Measurements from ENCODE around the gene ARHGEF5.
"Not testable (repeated sequence)": the region's sequence is repeated elsewhere in the genome, so short reads cannot be mapped to it uniquely, and the experiment has no call there.

The ARHGEF5 gene
- total RNA-seq = 4.4 to 5.7 (median 5.2) reads per million in 3 donors

DNA sequence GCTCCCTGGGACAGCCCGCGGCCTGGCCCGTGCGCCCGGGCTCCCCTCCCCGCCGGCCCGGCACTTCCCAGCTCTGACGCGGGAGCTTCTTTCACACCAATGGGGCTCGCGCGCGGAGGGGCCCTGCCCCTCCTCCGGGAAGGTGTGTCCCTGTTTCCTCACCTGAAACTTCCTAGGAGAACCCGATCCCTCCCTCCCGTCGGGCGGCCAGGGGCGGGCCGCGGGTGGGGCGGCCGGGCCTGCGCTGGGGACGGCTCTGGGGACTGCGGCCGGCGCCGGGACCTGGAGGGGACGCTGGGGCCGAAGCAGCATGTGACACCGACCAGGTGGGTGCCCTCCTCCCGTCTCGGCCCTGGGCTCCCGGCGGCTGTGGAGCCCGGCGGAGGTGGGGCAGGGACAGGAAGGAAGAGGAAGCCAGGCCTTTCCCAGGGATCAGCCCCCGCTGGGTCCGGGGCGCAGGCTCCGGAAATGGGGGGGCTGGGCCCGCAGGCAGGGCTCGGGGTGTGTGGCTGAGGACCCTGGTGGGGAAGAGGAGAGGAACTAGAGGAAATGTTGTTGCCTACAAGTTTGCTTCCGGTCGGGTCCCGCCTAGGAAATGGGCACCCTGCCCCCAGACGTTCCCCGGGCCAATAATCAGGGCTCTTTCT, at the start of gene ARHGEF5:
Gene ARHGEF5 (plus strand): TSS at position 227 of the 647 bp plus-strand sequence. CDS start 7,268 bp downstream, outside the sequence.
- H3K36me3 ChIP-seq (ENCODE audit: control insufficient read depth, insufficient read depth, low read length); H3K27ac ChIP-seq (ENCODE audit: insufficient read depth, low read length, poor library complexity, severe bottlenecking); DNase-seq; H3K4me3 ChIP-seq (ENCODE audit: insufficient read depth, low read depth, low read length, poor library complexity, severe bottlenecking); H3K4me1 ChIP-seq (ENCODE audit: control insufficient read depth, insufficient read depth, low read length, poor library complexity, severe bottlenecking); H3K27me3 ChIP-seq (replicated peaks; ENCODE audit: control insufficient read depth, insufficient read depth, low read length, poor library complexity, severe bottlenecking); H3K9me3 ChIP-seq (ENCODE audit: control insufficient read depth, low read length): not testable (repeated sequence)

DNA sequence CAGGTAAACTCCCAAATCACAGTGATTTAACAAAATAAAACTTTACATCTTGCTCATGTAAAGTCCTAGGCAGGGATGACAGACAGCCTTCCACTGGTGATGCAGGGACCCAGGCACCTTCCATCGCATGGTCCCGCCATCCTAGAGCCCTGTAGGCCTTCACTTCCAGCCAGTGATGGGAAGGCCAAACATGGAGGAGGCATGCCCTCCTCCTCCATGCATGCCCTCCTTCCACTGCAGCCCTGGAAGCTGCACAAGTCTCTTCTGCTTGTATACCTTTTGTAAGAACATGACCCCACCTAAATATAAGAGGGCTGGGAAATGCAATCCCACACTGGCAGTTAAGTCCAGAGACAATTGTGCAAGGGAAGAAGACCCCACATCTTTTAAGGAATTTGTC, 45.5 kb upstream of the ARHGEF5 start:
- H3K4me1 ChIP-seq (ENCODE audit: control insufficient read depth, insufficient read depth, low read length, poor library complexity, severe bottlenecking); DNase-seq; H3K9me3 ChIP-seq (ENCODE audit: control insufficient read depth, low read length); H3K36me3 ChIP-seq (ENCODE audit: control insufficient read depth, insufficient read depth, low read length); H3K4me3 ChIP-seq (ENCODE audit: insufficient read depth, low read depth, low read length, poor library complexity, severe bottlenecking); H3K27me3 ChIP-seq (replicated peaks; ENCODE audit: control insufficient read depth, insufficient read depth, low read length, poor library complexity, severe bottlenecking); H3K27ac ChIP-seq (ENCODE audit: insufficient read depth, low read length, poor library complexity, severe bottlenecking): not testable (repeated sequence)

DNA sequence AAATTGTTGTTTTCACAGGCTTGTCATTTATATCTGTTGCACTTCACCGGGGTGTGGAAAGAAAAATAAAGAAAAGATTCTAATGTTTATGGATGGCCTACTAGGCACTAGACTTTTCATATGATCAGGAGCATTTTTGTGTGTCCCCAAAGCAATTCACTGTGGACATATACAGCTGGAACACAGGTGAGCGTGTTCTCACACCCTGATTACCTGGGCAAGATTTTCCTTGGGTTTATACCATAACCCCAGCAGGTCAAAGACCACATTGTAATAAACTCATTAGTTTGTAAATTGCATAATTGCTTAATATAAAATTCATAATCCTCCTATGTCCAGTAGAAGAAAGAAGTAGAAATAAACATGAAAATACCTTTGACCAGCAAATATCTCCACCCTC, 44.0 kb upstream of the ARHGEF5 start:
- not testable (repeated sequence) for DNase-seq; H3K27ac ChIP-seq (ENCODE audit: insufficient read depth, low read length, poor library complexity, severe bottlenecking); H3K4me3 ChIP-seq (ENCODE audit: insufficient read depth, low read depth, low read length, poor library complexity, severe bottlenecking); H3K4me1 ChIP-seq (ENCODE audit: control insufficient read depth, insufficient read depth, low read length, poor library complexity, severe bottlenecking); H3K36me3 ChIP-seq (ENCODE audit: control insufficient read depth, insufficient read depth, low read length); H3K27me3 ChIP-seq (replicated peaks; ENCODE audit: control insufficient read depth, insufficient read depth, low read length, poor library complexity, severe bottlenecking); H3K9me3 ChIP-seq (ENCODE audit: control insufficient read depth, low read length)

DNA sequence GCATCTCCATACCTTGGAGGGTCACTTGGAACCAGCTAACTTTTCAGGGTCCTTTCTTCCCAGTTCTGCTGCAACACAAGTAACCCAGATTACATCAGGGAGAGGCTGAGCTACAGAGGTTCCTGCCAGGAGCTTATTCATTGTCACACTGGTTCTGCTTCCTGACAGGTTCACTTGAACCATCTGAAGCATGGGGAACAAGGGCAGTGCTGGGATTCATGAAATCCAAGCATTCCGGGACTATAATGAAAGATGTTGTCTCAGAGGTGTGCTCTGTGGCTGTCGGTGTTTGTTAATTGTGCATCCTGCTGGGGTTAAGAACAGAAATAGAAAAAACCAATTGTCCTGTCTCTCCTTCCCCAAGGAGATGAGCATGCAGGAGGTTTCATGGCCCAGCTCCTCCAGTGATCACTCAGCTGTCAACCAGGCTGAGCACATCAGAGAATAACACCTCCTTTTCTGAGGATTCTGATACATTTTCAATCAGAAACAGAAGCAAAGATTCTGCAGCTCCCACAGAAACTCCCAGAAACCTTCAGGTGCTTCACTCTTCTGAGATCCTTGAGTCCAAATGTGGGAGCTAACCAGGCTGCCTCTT, 43.2 kb upstream of the ARHGEF5 start, which contains the start of gene OR2A1:
Gene OR2A1 (plus strand): TSS at position 548 of the 598 bp plus-strand sequence. CDS start 5,706 bp downstream, outside the sequence.
- H3K4me3 ChIP-seq (ENCODE audit: insufficient read depth, low read depth, low read length, poor library complexity, severe bottlenecking); DNase-seq; H3K9me3 ChIP-seq (ENCODE audit: control insufficient read depth, low read length); H3K27ac ChIP-seq (ENCODE audit: insufficient read depth, low read length, poor library complexity, severe bottlenecking); H3K36me3 ChIP-seq (ENCODE audit: control insufficient read depth, insufficient read depth, low read length); H3K4me1 ChIP-seq (ENCODE audit: control insufficient read depth, insufficient read depth, low read length, poor library complexity, severe bottlenecking); H3K27me3 ChIP-seq (replicated peaks; ENCODE audit: control insufficient read depth, insufficient read depth, low read length, poor library complexity, severe bottlenecking): not testable (repeated sequence)

DNA sequence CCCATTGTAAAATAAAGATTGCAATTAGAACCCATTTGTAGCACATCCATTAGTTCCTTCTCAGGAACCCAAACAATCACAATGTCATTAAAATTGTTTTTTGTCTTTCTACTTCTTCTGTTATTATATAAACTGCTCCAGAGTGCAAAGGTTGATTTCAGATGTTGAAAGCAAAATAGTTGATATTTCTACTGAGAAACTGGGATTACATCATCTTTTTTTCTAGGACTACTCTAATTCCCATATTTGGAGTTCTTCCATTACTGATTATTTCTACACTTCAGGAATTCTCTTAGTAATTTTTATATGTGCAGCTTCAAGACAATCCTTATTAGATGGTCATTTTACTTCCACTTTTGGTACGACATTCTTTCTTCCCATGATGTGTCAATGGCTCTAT, 37.7 kb upstream of the ARHGEF5 start:
- H3K4me3 ChIP-seq (ENCODE audit: insufficient read depth, low read depth, low read length, poor library complexity, severe bottlenecking); H3K4me1 ChIP-seq (ENCODE audit: control insufficient read depth, insufficient read depth, low read length, poor library complexity, severe bottlenecking); H3K36me3 ChIP-seq (ENCODE audit: control insufficient read depth, insufficient read depth, low read length); H3K27me3 ChIP-seq (replicated peaks; ENCODE audit: control insufficient read depth, insufficient read depth, low read length, poor library complexity, severe bottlenecking); DNase-seq; H3K9me3 ChIP-seq (ENCODE audit: control insufficient read depth, low read length); H3K27ac ChIP-seq (ENCODE audit: insufficient read depth, low read length, poor library complexity, severe bottlenecking): not testable (repeated sequence)

DNA sequence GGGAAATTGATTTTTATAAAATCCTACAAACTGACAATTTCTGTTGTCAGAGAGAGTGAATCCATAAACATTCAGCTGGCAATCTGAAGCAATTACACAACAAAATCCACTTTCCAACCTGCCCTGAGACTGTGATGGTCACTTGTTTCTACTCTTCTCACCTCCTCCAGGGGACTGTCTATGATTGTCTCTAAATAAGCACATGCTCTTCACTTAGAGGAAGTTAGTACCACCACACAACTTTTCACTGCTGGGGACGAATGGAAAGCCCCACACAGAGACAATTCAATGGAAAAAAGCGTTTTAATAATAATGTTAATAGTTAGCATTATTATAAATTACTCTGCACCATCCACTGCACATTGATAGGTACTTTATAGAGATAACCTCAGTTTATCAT, 35.7 kb upstream of the ARHGEF5 start:
- H3K4me1 ChIP-seq (ENCODE audit: control insufficient read depth, insufficient read depth, low read length, poor library complexity, severe bottlenecking); H3K9me3 ChIP-seq (ENCODE audit: control insufficient read depth, low read length); H3K36me3 ChIP-seq (ENCODE audit: control insufficient read depth, insufficient read depth, low read length); DNase-seq; H3K27ac ChIP-seq (ENCODE audit: insufficient read depth, low read length, poor library complexity, severe bottlenecking); H3K4me3 ChIP-seq (ENCODE audit: insufficient read depth, low read depth, low read length, poor library complexity, severe bottlenecking); H3K27me3 ChIP-seq (replicated peaks; ENCODE audit: control insufficient read depth, insufficient read depth, low read length, poor library complexity, severe bottlenecking): not testable (repeated sequence)

DNA sequence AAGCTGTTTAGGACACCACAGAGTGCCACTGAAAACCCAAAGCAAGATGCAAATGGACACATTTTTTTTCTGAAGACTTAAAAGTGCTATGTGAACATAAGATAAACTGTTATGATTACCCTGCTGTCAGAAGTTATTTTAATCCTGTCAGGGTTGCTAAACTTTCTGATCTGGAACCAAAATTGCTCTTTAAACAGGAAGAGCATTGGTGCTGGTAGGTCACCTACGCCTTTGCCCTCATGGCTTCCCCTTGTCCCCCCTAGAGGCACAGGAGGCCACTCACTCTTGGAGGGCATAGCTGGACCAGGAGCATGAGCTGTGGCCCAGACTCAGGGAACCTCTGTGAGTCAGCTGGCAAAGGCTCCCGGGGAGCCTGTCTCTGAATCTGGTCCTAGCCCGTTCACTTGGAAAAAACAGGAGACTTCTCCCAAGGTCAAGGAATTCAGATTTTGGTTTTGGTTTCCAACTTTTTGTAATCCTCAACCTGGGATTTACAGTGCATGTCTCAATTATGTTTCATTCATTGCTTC, 33.5 kb upstream of the ARHGEF5 start:
- not testable (repeated sequence) for H3K4me3 ChIP-seq (ENCODE audit: insufficient read depth, low read depth, low read length, poor library complexity, severe bottlenecking); H3K27ac ChIP-seq (ENCODE audit: insufficient read depth, low read length, poor library complexity, severe bottlenecking); H3K27me3 ChIP-seq (replicated peaks; ENCODE audit: control insufficient read depth, insufficient read depth, low read length, poor library complexity, severe bottlenecking); H3K4me1 ChIP-seq (ENCODE audit: control insufficient read depth, insufficient read depth, low read length, poor library complexity, severe bottlenecking); H3K36me3 ChIP-seq (ENCODE audit: control insufficient read depth, insufficient read depth, low read length); H3K9me3 ChIP-seq (ENCODE audit: control insufficient read depth, low read length); DNase-seq

DNA sequence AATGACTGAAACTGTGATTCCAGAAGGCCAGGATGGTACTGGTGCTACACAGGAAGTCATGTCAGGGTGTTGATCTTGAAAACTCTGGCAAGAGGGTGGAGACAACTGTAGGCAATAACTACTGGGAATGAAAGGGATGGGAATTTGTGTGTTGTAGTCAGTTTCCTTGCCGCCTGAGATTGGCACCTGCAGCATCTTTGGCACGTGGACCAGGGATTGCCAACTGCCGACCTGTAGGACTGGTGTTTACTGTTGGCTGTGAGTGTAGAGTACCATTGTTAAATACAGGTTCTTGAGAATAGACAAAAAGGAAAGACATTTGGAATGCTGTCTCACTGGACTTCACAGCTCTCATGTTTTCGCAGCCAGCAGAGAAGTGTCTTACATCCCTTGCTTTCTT, 31.8 kb upstream of the ARHGEF5 start:
- H3K4me1 ChIP-seq (ENCODE audit: control insufficient read depth, insufficient read depth, low read length, poor library complexity, severe bottlenecking) = not testable (repeated sequence)

DNA sequence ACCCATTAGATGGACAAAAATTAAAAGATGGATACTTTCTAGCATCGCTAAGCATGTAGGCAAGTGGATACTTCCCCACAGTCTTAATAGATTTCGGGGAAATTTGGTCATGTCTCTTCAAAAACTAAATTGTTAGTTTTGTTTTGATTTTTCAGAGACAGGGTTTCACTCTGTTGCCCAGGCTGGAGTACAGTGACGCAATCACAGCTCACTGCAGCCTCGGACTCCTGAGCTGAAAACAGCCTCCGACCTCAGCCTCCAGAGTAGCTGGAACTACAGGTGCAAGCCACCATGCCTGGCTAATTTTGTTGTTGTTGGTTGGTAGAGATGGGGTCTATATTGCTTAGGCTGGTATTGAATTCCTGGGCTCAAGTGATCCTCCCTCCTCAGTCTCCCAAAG, 29.3 kb upstream of the ARHGEF5 start:
- H3K27ac ChIP-seq (ENCODE audit: insufficient read depth, low read length, poor library complexity, severe bottlenecking) = not testable (repeated sequence)

More for the DNA sequence above, 31.8 kb upstream of the ARHGEF5 start:
- not testable (repeated sequence) for DNase-seq; H3K4me3 ChIP-seq (ENCODE audit: insufficient read depth, low read depth, low read length, poor library complexity, severe bottlenecking); H3K27me3 ChIP-seq (replicated peaks; ENCODE audit: control insufficient read depth, insufficient read depth, low read length, poor library complexity, severe bottlenecking); H3K9me3 ChIP-seq (ENCODE audit: control insufficient read depth, low read length); H3K27ac ChIP-seq (ENCODE audit: insufficient read depth, low read length, poor library complexity, severe bottlenecking); H3K36me3 ChIP-seq (ENCODE audit: control insufficient read depth, insufficient read depth, low read length)

DNA sequence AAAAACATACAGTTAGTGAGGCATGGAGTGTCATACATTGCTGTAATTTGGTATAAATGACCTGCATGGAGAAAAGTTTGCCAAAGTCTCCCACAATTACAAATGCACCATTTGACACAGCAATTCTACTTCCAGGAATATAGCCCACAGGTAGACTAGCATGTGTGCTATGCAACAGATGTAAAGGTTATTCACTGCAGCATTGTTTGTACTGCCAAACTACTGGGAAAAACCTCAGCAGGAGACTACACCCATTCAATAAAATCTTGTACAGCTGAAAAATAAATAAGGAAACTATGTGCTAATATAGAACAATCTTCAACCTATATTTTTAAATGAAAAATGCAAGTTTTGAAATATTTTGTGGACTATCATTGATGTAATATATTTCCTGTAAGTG, 25.2 kb upstream of the ARHGEF5 start:
- not testable (repeated sequence) for H3K27ac ChIP-seq (ENCODE audit: insufficient read depth, low read length, poor library complexity, severe bottlenecking); H3K36me3 ChIP-seq (ENCODE audit: control insufficient read depth, insufficient read depth, low read length); H3K27me3 ChIP-seq (replicated peaks; ENCODE audit: control insufficient read depth, insufficient read depth, low read length, poor library complexity, severe bottlenecking); H3K9me3 ChIP-seq (ENCODE audit: control insufficient read depth, low read length); H3K4me3 ChIP-seq (ENCODE audit: insufficient read depth, low read depth, low read length, poor library complexity, severe bottlenecking); DNase-seq; H3K4me1 ChIP-seq (ENCODE audit: control insufficient read depth, insufficient read depth, low read length, poor library complexity, severe bottlenecking)

More for the DNA sequence above, 29.3 kb upstream of the ARHGEF5 start:
- not testable (repeated sequence) for DNase-seq; H3K4me3 ChIP-seq (ENCODE audit: insufficient read depth, low read depth, low read length, poor library complexity, severe bottlenecking); H3K36me3 ChIP-seq (ENCODE audit: control insufficient read depth, insufficient read depth, low read length); H3K9me3 ChIP-seq (ENCODE audit: control insufficient read depth, low read length); H3K27me3 ChIP-seq (replicated peaks; ENCODE audit: control insufficient read depth, insufficient read depth, low read length, poor library complexity, severe bottlenecking); H3K4me1 ChIP-seq (ENCODE audit: control insufficient read depth, insufficient read depth, low read length, poor library complexity, severe bottlenecking)
